ENCODE measurements around the gene TAF8.
A peak's percentile ranks its signal among the peaks of the same experiment; 100 is the strongest.
"Not testable (repeated sequence)": the region's sequence is repeated elsewhere in the genome, so short reads cannot be mapped to it uniquely, and the experiment has no call there.

The TAF8 gene

GRCh38 chr6:42029062-42029685 is 21.1 kb upstream of the TAF8 start:
- no peak for DNase-seq

- no peak for DNase-seq
Measured at GRCh38 chr6:42029881-42030280, 20.4 kb upstream of the TAF8 start.

GRCh38 chr6:42030585-42031506 is 19.5 kb upstream of the TAF8 start:
- DNase-seq: no peak

GRCh38 chr6:42032366-42032765 is 18.0 kb upstream of the TAF8 start:
- no peak for DNase-seq

GRCh38 chr6:42037669-42038068 is 12.7 kb upstream of the TAF8 start:
- not testable (repeated sequence) for DNase-seq

GRCh38 chr6:42038163-42038562 is 12.2 kb upstream of the TAF8 start:
- DNase-seq: no peak

GRCh38 chr6:42038811-42039408 is 11.4 kb upstream of the TAF8 start:
- no peak for DNase-seq

GRCh38 chr6:42040856-42041480 is 9.4 kb upstream of the TAF8 start:
- DNase-seq: no peak

- DNase-seq: no peak
Measured at GRCh38 chr6:42041481-42042053, 8.8 kb upstream of the TAF8 start.

GRCh38 chr6:42042108-42042507 is 8.2 kb upstream of the TAF8 start:
- no peak for DNase-seq

- peak; percentile 23 to 80 for DNase-seq
Measured at GRCh38 chr6:42043787-42044475, 6.4 kb upstream of the TAF8 start.

GRCh38 chr6:42045538-42046460 is 4.5 kb upstream of the TAF8 start:
- DNase-seq: peak in 1 of 2 experiments; percentile 43

- DNase-seq: no peak
Measured at GRCh38 chr6:42046464-42047212, 3.7 kb upstream of the TAF8 start.

- DNase-seq: no peak
Measured at GRCh38 chr6:42047213-42047590, 3.1 kb upstream of the TAF8 start.

- no peak for DNase-seq
Measured at GRCh38 chr6:42047790-42048405, 2.4 kb upstream of the TAF8 start.

GRCh38 chr6:42049116-42049809 is 1.1 kb upstream of the TAF8 start:
- DNase-seq: no peak

GRCh38 chr6:42049948-42050296 is 402 bp upstream of the TAF8 start:
- DNase-seq: no peak

- DNase-seq: no peak
Measured at GRCh38 chr6:42051268-42051653, 937 bp downstream of the TAF8 start.

- DNase-seq: no peak
Measured at GRCh38 chr6:42053601-42054000, 3.3 kb downstream of the TAF8 start.

- no peak for DNase-seq
Measured at GRCh38 chr6:42059743-42060142, 9.4 kb downstream of the TAF8 start.
